K562 (cell line): ENCODE data around the gene GPSM3. TPM values are rescaled to one million over a fixed set of nuclear protein-coding genes. Genes with fewer than 3 reads are reported as not detected.

Experiments used
- BDP1 ChIP-seq: IDR thresholded peaks from 3 replicates; pipeline ENCODE4 v1.6.1; 2011; ENCODE audit not compliant: insufficient read length, insufficient read depth
- CHD2 ChIP-seq: IDR thresholded peaks from 2 replicates; pipeline ENCODE4 v1.6.1; 2011; ENCODE audit warnings: low read depth, low read length
- MTA3 ChIP-seq: fragments of 450-650 bp; formaldehyde crosslinking; IDR thresholded peaks from 2 replicates; pipeline ENCODE4 v1.6.1; 2017; ENCODE audit warnings: mild to moderate bottlenecking, borderline replicate concordance
- NEUROD1 ChIP-seq: fragments of 150-350 bp; IDR thresholded peaks from 2 replicates; pipeline ENCODE4 v1.6.1; 2014; ENCODE audit warnings: borderline replicate concordance, low read length, low read depth; ENCODE audit not compliant: partially characterized antibody
- NFRKB ChIP-seq: fragments of 450-650 bp; IDR thresholded peaks from 2 replicates; pipeline ENCODE4 v1.6.1; 2016; ENCODE audit warnings: low read depth
- SRSF3 ChIP-seq: fragments of 200-400 bp; formaldehyde crosslinking; IDR thresholded peaks from 2 replicates; pipeline ENCODE4 v1.6.1; 2016; ENCODE audit warnings: mild to moderate bottlenecking, low read length, moderate library complexity; ENCODE audit not compliant: insufficient read depth
- TSHZ1 ChIP-seq: fragments of 250-450 bp; sonication (Bioruptor Pico); IDR thresholded peaks from 2 replicates; pipeline ENCODE4 v1.4.0; 2020; ENCODE audit warnings: mild to moderate bottlenecking, moderate library complexity
- ZBTB9 ChIP-seq: fragments of 450-650 bp; formaldehyde crosslinking; IDR thresholded peaks from 2 replicates; pipeline ENCODE4 v1.4.0; 2020; ENCODE audit warnings: mild to moderate bottlenecking, moderate library complexity
- ZFPM2 ChIP-seq: fragments of 250-450 bp; sonication (Bioruptor Pico); IDR thresholded peaks from 2 replicates; pipeline ENCODE4 v1.5.1; 2022; ENCODE audit warnings: mild to moderate bottlenecking
- ZNF511 ChIP-seq: sonication (generic); formaldehyde crosslinking; IDR thresholded peaks from 2 replicates; pipeline ENCODE4 v1.8.0; 2022; ENCODE audit warnings: mild to moderate bottlenecking, missing genetic modification reagents
- ZNF644 ChIP-seq: fragments of 200-800 bp; sonication (Bioruptor generic); IDR thresholded peaks from 2 replicates; pipeline ENCODE4 v1.6.1; 2016; ENCODE audit warnings: low read depth, missing genetic modification characterization, missing compliant biosample characterization
- ZNF655 ChIP-seq: fragments of 250-450 bp; sonication (Bioruptor Pico); IDR thresholded peaks from 2 replicates; pipeline ENCODE4 v1.5.0; 2021
- polyA plus RNA-seq, 8 experiments: library from polyadenylated mRNA; depleted of rRNA in 4 of 8; stranded (reverse) in 5 of 8; unstranded in 3 of 8; fragments of >200 nt; fragmentation: Nextera tagmentation in 2 of 8; fragmentation: Illumina TruSeq in 1 of 8; extraction: Ambion mirVana in 2 of 8; extraction: Trizol in 1 of 8; gene quantifications; 2 replicates each; pipeline versions ENCODE4 v1.2.1 to v1.2.3, GENCODE V29; 2011 to 2014; ENCODE audit warnings: inconsistent platforms in 1 of 8, missing spikeins in 1 of 8
- total RNA-seq, 7 experiments: library from RNA; depleted of rRNA in 6 of 7; stranded (reverse); fragments of >200 nt in 6 of 7; fragmentation: Illumina TruSeq in 2 of 7; extraction: Trizol in 2 of 7; gene quantifications; 2 replicates each; pipeline versions ENCODE4 v1.2.1 to v1.2.3, GENCODE V29; 2011 to 2021; ENCODE audit warnings: low replicate concordance in 1 of 7
- TF ChIP-seq, protein P1 (sequence below): IDR thresholded peaks from 2 replicates; pipeline ENCODE4 v1.6.1; 2012; ENCODE audit warnings: low read depth, low read length, improper control_type of control experiment, borderline replicate concordance
- TF ChIP-seq, protein P2 (sequence below): fragments of 450-650 bp; formaldehyde crosslinking; IDR thresholded peaks from 2 replicates; pipeline ENCODE4 v1.4.0; 2020; ENCODE audit warnings: mild to moderate bottlenecking, moderate library complexity
- TF ChIP-seq, protein P3 (sequence below): fragments of 150-350 bp; conservative IDR thresholded peaks from 2 replicates; pipeline ENCODE4 v1.6.1; 2014; ENCODE audit warnings: low read length

The GPSM3 gene
- total and polyA plus RNA-seq, 9 of the 15 experiments (the other 6 are each of a cell fraction or from before 2014, with no cell fraction given) = 5.3 to 42.6 (median 24.4) TPM

- TF ChIP-seq, protein P1, sequence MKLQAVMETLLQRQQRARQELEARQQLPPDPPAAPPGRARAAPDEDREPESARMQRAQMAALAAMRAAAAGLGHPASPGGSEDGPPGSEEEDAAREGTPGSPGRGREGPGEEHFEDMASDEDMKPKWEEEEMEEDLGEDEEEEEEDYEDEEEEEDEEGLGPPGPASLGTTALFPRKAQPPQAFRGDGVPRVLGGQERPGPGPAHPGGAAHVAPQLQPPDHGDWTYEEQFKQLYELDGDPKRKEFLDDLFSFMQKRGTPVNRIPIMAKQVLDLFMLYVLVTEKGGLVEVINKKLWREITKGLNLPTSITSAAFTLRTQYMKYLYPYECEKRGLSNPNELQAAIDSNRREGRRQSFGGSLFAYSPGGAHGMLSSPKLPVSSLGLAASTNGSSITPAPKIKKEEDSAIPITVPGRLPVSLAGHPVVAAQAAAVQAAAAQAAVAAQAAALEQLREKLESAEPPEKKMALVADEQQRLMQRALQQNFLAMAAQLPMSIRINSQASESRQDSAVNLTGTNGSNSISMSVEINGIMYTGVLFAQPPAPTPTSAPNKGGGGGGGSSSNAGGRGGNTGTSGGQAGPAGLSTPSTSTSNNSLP = no peak
- TF ChIP-seq MTA3 = 0 out of 2 replicates have a peak, but pooled peaks have one; percentile 20
- no peak for TF ChIP-seq ZNF511 (CRISPR knock-in tag)
- TF ChIP-seq NFRKB = 0 out of 2 replicates have a peak, but pooled peaks have one; percentile 51
- TF ChIP-seq BDP1 = no peak
- TF ChIP-seq ZNF644 (tag) = no peak
- no peak for TF ChIP-seq CHD2
- 0 out of 2 replicates have a peak, but pooled peaks have one; percentile 72 for TF ChIP-seq ZBTB9
- TF ChIP-seq ZNF655 (CRISPR knock-in tag) = no peak
- peak; percentile 18 for TF ChIP-seq NEUROD1
- TF ChIP-seq, protein P2, sequence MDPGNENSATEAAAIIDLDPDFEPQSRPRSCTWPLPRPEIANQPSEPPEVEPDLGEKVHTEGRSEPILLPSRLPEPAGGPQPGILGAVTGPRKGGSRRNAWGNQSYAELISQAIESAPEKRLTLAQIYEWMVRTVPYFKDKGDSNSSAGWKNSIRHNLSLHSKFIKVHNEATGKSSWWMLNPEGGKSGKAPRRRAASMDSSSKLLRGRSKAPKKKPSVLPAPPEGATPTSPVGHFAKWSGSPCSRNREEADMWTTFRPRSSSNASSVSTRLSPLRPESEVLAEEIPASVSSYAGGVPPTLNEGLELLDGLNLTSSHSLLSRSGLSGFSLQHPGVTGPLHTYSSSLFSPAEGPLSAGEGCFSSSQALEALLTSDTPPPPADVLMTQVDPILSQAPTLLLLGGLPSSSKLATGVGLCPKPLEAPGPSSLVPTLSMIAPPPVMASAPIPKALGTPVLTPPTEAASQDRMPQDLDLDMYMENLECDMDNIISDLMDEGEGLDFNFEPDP (CRISPR knock-in tag) = no peak
- TF ChIP-seq SRSF3 = no peak
- TF ChIP-seq, protein P3, sequence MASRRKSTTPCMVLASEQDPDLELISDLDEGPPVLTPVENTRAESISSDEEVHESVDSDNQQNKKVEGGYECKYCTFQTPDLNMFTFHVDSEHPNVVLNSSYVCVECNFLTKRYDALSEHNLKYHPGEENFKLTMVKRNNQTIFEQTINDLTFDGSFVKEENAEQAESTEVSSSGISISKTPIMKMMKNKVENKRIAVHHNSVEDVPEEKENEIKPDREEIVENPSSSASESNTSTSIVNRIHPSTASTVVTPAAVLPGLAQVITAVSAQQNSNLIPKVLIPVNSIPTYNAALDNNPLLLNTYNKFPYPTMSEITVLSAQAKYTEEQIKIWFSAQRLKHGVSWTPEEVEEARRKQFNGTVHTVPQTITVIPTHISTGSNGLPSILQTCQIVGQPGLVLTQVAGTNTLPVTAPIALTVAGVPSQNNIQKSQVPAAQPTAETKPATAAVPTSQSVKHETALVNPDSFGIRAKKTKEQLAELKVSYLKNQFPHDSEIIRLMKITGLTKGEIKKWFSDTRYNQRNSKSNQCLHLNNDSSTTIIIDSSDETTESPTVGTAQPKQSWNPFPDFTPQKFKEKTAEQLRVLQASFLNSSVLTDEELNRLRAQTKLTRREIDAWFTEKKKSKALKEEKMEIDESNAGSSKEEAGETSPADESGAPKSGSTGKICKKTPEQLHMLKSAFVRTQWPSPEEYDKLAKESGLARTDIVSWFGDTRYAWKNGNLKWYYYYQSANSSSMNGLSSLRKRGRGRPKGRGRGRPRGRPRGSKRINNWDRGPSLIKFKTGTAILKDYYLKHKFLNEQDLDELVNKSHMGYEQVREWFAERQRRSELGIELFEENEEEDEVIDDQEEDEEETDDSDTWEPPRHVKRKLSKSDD = no peak
- no peak for TF ChIP-seq ZFPM2 (CRISPR knock-in tag)
- no peak for TF ChIP-seq TSHZ1 (CRISPR knock-in tag)
These were observed at the start of gene GPSM3 (continued) for GRCh38 chr6:32192608-32193039.
